H9 (cell line): ENCODE data around the gene PDX1. TPM values are rescaled to one million over a fixed set of nuclear protein-coding genes. Genes with fewer than 3 reads are reported as not detected.

Source experiments
- DNase-seq: peaks from one replicate; pipeline ENCODE4 v3.0.0-alpha.2; 2017
- H2AFZ ChIP-seq: one replicate; pipeline ENCODE4 v1.6.1; 2013; ENCODE audit warnings: mild to moderate bottlenecking, low read length, control low read depth, moderate library complexity
- H2AK5ac ChIP-seq: 2 replicates; pipeline ENCODE4 v1.6.1; 2013; ENCODE audit warnings: low read length, control low read depth, mixed read lengths; ENCODE audit not compliant: insufficient read length
- H2BK120ac ChIP-seq: one replicate; pipeline ENCODE4 v1.6.1; 2013; ENCODE audit warnings: low read depth, mild to moderate bottlenecking, low read length, control low read depth, inconsistent platforms; ENCODE audit not compliant: poor library complexity, severe bottlenecking
- H2BK12ac ChIP-seq: 2 replicates; pipeline ENCODE4 v1.6.1; 2013; ENCODE audit warnings: low read length, control low read depth, mixed read lengths, low read depth; ENCODE audit not compliant: insufficient read length
- H2BK15ac ChIP-seq: 2 replicates; pipeline ENCODE4 v1.6.1; 2013; ENCODE audit warnings: low read depth, low read length, control low read depth
- H2BK20ac ChIP-seq: one replicate; pipeline ENCODE4 v1.6.1; 2013; ENCODE audit warnings: low read depth, mild to moderate bottlenecking, low read length, control low read depth, inconsistent platforms; ENCODE audit not compliant: poor library complexity, severe bottlenecking
- H2BK5ac ChIP-seq: 2 replicates; pipeline ENCODE4 v1.6.1; 2013; ENCODE audit warnings: low read length, control low read depth, mixed read lengths; ENCODE audit not compliant: insufficient read length
- H3K14ac ChIP-seq: 2 replicates; pipeline ENCODE4 v1.6.1; 2013; ENCODE audit warnings: low read length, control low read depth; ENCODE audit not compliant: insufficient read depth
- H3K18ac ChIP-seq: 2 replicates; pipeline ENCODE4 v1.6.1; 2013; ENCODE audit warnings: low read depth, mild to moderate bottlenecking, mixed read lengths, low read length, control low read depth; ENCODE audit not compliant: insufficient read length
- H3K23ac ChIP-seq: 2 replicates; pipeline ENCODE4 v1.6.1; 2013; ENCODE audit warnings: low read length, control low read depth, mixed read lengths, low read depth; ENCODE audit not compliant: insufficient read length
- H3K23me2 ChIP-seq: 2 replicates; pipeline ENCODE4 v1.6.1; 2013; ENCODE audit warnings: low read depth, mild to moderate bottlenecking, mixed read lengths, low read length, control low read depth; ENCODE audit not compliant: insufficient read length, poor library complexity, severe bottlenecking
- H3K27ac ChIP-seq: 2 replicates; pipeline ENCODE4 v1.5.1; 2013; ENCODE audit warnings: low read length, control low read depth, mixed read lengths, low read depth; ENCODE audit not compliant: insufficient read length
- H3K27me3 ChIP-seq: 2 replicates; pipeline ENCODE4 v1.6.1; 2013; ENCODE audit warnings: low read length, control low read depth, inconsistent platforms; ENCODE audit not compliant: insufficient read depth
- H3K4ac ChIP-seq: 2 replicates; pipeline ENCODE4 v1.6.1; 2013; ENCODE audit warnings: low read depth, mild to moderate bottlenecking, control low read depth, inconsistent platforms, low read length, moderate library complexity
- H3K4me1 ChIP-seq: 2 replicates; pipeline ENCODE4 v1.6.1; 2013; ENCODE audit warnings: low read length, control low read depth, inconsistent platforms; ENCODE audit not compliant: insufficient read depth
- H3K4me2 ChIP-seq: 2 replicates; pipeline ENCODE4 v1.6.1; 2013; ENCODE audit warnings: low read length, control low read depth, mixed read lengths; ENCODE audit not compliant: insufficient read length, insufficient read depth
- H3K56ac ChIP-seq: 2 replicates; pipeline ENCODE4 v1.6.1; 2013; ENCODE audit warnings: low read depth, mild to moderate bottlenecking, mixed read lengths, low read length, control low read depth; ENCODE audit not compliant: insufficient read length
- H3K79me1 ChIP-seq: 2 replicates; pipeline ENCODE4 v1.6.1; 2013; ENCODE audit warnings: low read depth, mild to moderate bottlenecking, moderate library complexity, low read length, control low read depth, inconsistent platforms; ENCODE audit not compliant: insufficient read depth, poor library complexity, severe bottlenecking
- H3K79me2 ChIP-seq: 2 replicates; pipeline ENCODE4 v1.6.1; 2013; ENCODE audit warnings: low read length, control low read depth, inconsistent platforms; ENCODE audit not compliant: insufficient read depth
- H3K9ac ChIP-seq: 2 replicates; pipeline ENCODE4 v1.6.1; 2013; ENCODE audit warnings: low read length, control low read depth, mixed read lengths; ENCODE audit not compliant: insufficient read length; ENCODE audit errors: extremely low read depth
- H3K9me3 ChIP-seq: one replicate; pipeline ENCODE4 v1.6.1; 2013; ENCODE audit warnings: low read depth, low read length, inconsistent platforms; ENCODE audit not compliant: control insufficient read depth
- H3T11ph ChIP-seq: one replicate; pipeline ENCODE4 v1.6.1; 2013; ENCODE audit warnings: mild to moderate bottlenecking, low read length, control low read depth, inconsistent platforms
- H4K20me1 ChIP-seq: one replicate; pipeline ENCODE4 v1.6.1; 2013; ENCODE audit not compliant: control insufficient read depth, insufficient read length, insufficient read depth
- H4K5ac ChIP-seq: 2 replicates; pipeline ENCODE4 v1.6.1; 2013; ENCODE audit warnings: low read depth, mild to moderate bottlenecking, mixed read lengths, low read length, control low read depth; ENCODE audit not compliant: insufficient read length
- H4K8ac ChIP-seq: replicated peaks from 2 replicates; pipeline ENCODE4 v1.6.1; 2013; ENCODE audit warnings: low read length, control low read depth, mixed read lengths, low read depth; ENCODE audit not compliant: insufficient read length
- H4K91ac ChIP-seq: 2 replicates; pipeline ENCODE4 v1.6.1; 2013; ENCODE audit warnings: low read depth, mild to moderate bottlenecking, moderate library complexity, mixed read lengths, low read length, control low read depth; ENCODE audit not compliant: insufficient read length
- H3K27ac Mint-ChIP-seq, 3 experiments: 2 replicates in 2 of 3; 3 replicates in 1 of 3; pipeline ENCODE4 v1.8.0; 2020 to 2021; ENCODE audit warnings: mixed read lengths in 3 of 3, mild to moderate bottlenecking in 1 of 3, moderate library complexity in 1 of 3
- H3K27me3 Mint-ChIP-seq: 2 replicates; pipeline ENCODE4 v1.8.0; 2021; ENCODE audit warnings: low read depth, mild to moderate bottlenecking, moderate library complexity, mixed read lengths
- H3K36me3 Mint-ChIP-seq, 3 experiments: 2 replicates in 2 of 3; 3 replicates in 1 of 3; pipeline ENCODE4 v1.8.0; 2020 to 2021; ENCODE audit warnings: low read depth in 3 of 3, mixed read lengths in 3 of 3; ENCODE audit not compliant: insufficient read depth in 1 of 3
- H3K4me1 Mint-ChIP-seq, 2 experiments: 2 replicates each; pipeline ENCODE4 v1.8.0; 2020; ENCODE audit warnings: mixed read lengths in 2 of 2
- H3K4me3 Mint-ChIP-seq, 2 experiments: 2 replicates in 1 of 2; 3 replicates in 1 of 2; pipeline ENCODE4 v1.8.0; 2020 to 2021; ENCODE audit warnings: mild to moderate bottlenecking in 2 of 2, mixed read lengths in 2 of 2, moderate library complexity in 1 of 2
- H3K9me3 Mint-ChIP-seq, 2 experiments: 2 replicates in 1 of 2; 3 replicates in 1 of 2; pipeline ENCODE4 v1.8.0; 2020; ENCODE audit warnings: mild to moderate bottlenecking in 2 of 2, mixed read lengths in 2 of 2, moderate library complexity in 1 of 2
- WGBS: extraction: QIAGEN DNeasy Blood & Tissue Kit; methylation state at CpG from one replicate; pipeline ENCODE4 v1.1.7; 2013; ENCODE audit warnings: missing lambda C conversion rate, low lambda C conversion rate, mixed read lengths; ENCODE audit not compliant: insufficient read length; ENCODE audit errors: extremely low coverage; 5-methylcytosine and 5-hydroxymethylcytosine counted together
- total RNA-seq: library from RNA; stranded (reverse); gene quantifications from 2 replicates; pipeline ENCODE4 v1.2.1, GENCODE V29; 2021
- TF ChIP-seq, protein P1 (sequence below): fragments of 200-600 bp; sonication (generic); conservative IDR thresholded peaks from 3 replicates; pipeline ENCODE4 v1.8.0; 2021; ENCODE audit warnings: antibody characterized with exemption, mild to moderate bottlenecking

Gene PDX1
- total RNA-seq, 1 experiment from 2014 or later: not detected

DNA sequence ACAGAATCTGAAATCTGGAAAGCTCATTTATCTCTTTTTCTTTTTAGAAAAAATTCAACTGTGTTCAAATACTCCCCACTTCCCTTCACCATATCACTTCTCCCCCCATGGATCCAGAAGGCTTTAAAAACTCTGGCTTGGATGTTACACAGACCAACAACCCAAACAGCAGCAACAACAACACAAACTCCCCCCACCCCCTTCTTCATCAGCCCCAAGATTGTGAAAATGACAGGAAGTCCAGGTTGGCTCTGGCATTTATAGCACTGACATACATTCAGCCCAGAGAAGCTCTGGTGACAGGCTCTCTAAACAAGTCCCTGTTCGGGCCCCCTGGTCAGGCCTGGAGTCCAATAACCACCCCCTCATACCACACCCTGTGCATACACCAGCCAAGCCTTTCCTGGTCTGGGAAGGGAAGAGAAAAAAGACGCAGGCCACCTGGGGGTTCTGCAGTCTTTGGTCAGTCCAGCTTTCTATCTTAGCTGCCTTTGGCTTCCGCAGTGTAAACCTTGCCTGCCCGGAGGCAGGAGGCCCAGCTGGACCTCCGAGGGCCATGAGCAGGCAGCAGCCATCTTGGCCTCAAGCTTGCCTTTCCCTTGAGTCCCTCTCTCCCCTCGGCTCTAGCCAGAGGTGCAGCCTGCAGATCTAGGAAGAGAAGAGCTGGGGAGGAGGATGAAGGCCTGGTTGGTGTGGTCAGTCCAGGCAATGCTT is 42.5 kb downstream of the PDX1 start:
- Histone ChIP-seq H3K23me2 (no peaks in the 10 kb centered on the region), H2BK12ac (no peak overlapping the region), H2AFZ (no peak overlapping the region), H3K18ac (no peak overlapping the region), H4K91ac (no peak overlapping the region), H3K23ac (no peak overlapping the region), H3K9me3 (no peaks in the 10 kb centered on the region), H4K5ac (no peak overlapping the region), H3T11ph (no peak overlapping the region), H2BK15ac (no peak overlapping the region), H3K27me3 (peaks cover 92% of the 10 kb centered on the region), H2BK120ac (no peak overlapping the region), H2BK5ac (no peak overlapping the region), H3K56ac (no peak overlapping the region), H3K79me2 (no peaks in the 10 kb centered on the region), H3K14ac (no peak overlapping the region; the same call in 1 of the 2 replicates), H3K4ac (no peak overlapping the region), H3K4me2 (peak overlapping the region; percentile 11), H2BK20ac (no peak overlapping the region), H3K79me1 (no peaks in the 10 kb centered on the region), H4K8ac (no peak overlapping the region), H3K27ac (no peak overlapping the region), H2AK5ac (no peak overlapping the region), H4K20me1 (no peaks in the 10 kb centered on the region), H3K9ac (no peak overlapping the region), H3K4me1 (peaks cover 5% of the 10 kb centered on the region; the same call in 1 of the 2 replicates)
- peaks cover 100% of the 10 kb centered on the region for H3K27me3 Mint-ChIP-seq
- no peak overlapping the region for H3K27ac Mint-ChIP-seq
- TF ChIP-seq, protein P1, sequence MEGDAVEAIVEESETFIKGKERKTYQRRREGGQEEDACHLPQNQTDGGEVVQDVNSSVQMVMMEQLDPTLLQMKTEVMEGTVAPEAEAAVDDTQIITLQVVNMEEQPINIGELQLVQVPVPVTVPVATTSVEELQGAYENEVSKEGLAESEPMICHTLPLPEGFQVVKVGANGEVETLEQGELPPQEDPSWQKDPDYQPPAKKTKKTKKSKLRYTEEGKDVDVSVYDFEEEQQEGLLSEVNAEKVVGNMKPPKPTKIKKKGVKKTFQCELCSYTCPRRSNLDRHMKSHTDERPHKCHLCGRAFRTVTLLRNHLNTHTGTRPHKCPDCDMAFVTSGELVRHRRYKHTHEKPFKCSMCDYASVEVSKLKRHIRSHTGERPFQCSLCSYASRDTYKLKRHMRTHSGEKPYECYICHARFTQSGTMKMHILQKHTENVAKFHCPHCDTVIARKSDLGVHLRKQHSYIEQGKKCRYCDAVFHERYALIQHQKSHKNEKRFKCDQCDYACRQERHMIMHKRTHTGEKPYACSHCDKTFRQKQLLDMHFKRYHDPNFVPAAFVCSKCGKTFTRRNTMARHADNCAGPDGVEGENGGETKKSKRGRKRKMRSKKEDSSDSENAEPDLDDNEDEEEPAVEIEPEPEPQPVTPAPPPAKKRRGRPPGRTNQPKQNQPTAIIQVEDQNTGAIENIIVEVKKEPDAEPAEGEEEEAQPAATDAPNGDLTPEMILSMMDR: no peak
- peaks cover 4 to 16% of the 10 kb centered on the region in 2 experiments for H3K9me3 Mint-ChIP-seq
- peak overlapping the region in 1 of 2 experiments; percentile 65; a peak in 3 of 5 replicates for H3K4me3 Mint-ChIP-seq
- no peaks in the 10 kb centered on the region for H3K36me3 Mint-ChIP-seq
- no CpG with 5 or more reads among the region's 6 CpGs for WGBS
- DNase-seq: peak; percentile 60
- peaks cover 22 to 37% of the 10 kb centered on the region in 2 experiments for H3K4me1 Mint-ChIP-seq
